Gastrocnemius medialis (tissue), 4 donors: ENCODE data around the gene RASA4B.
"Not testable (repeated sequence)": the region's sequence is repeated elsewhere in the genome, so short reads cannot be mapped to it uniquely, and the experiment has no call there.

Experiments
- CTCF ChIP-seq, 5 experiments: fragments of 450-650 bp in 3 of 5; fragments of 200-600 bp in 2 of 5; sonication (generic) in 2 of 5; IDR thresholded peaks in 4 of 5; conservative IDR thresholded peaks in 1 of 5; 1 replicate in 4 of 5; 2 replicates in 1 of 5; pipeline ENCODE4 v1.5.1; 2016 to 2019; ENCODE audit warnings: antibody characterized with exemption in 5 of 5, mild to moderate bottlenecking in 3 of 5, moderate library complexity in 3 of 5
- POLR2A ChIP-seq, 2 donors: fragments of 450-650 bp; IDR thresholded peaks; one replicate each; pipeline ENCODE4 v1.6.1; 2017; ENCODE audit warnings: antibody characterized with exemption in 2 of 2, mild to moderate bottlenecking in 2 of 2, moderate library complexity in 2 of 2

DNA sequence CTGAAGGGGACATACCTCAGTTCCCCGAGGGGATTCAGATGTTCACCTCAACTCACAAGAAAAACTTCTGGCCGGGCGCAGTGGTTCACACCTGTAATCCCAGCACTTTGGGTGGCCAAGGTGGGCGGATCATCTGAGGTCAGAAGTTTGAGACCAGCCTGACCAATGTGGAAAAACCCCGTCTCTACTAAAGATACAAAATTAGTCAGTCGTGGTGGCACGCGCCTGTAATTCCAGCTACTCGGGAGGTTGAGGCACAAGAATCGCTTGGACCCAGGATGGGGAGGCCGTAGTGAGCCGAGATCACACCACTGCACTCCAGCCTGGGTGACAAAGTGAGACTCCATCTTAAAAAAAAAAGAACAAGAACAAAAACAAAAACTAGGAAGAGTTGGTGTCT, 27.7 kb upstream of the RASA4B start:
- not testable (repeated sequence) for TF ChIP-seq POLR2A (IDR thresholded peaks at IDR 0.05); CTCF (IDR thresholded peaks at IDR 0.05 in 4 of 5, conservative IDR thresholded peaks at IDR 0.05 in 1 of 5)
